DOHH2 (cell line): ENCODE data around the gene E2F3.

Source experiments
- EZH2phosphoT487 ChIP-seq: fragments of 200-600 bp; sonication (generic); IDR thresholded peaks from 2 replicates; pipeline ENCODE4 v1.6.1; 2017; ENCODE audit warnings: borderline replicate concordance, mild to moderate bottlenecking, antibody characterized with exemption, low read length, moderate library complexity, mixed read lengths
- TF ChIP-seq, protein P1 (sequence below): fragments of 200-600 bp; sonication (generic); IDR thresholded peaks from one replicate; pipeline ENCODE4 v1.5.1; 2014; ENCODE audit warnings: antibody characterized with exemption, mild to moderate bottlenecking, low read depth, low read length; ENCODE audit not compliant: poor library complexity, severe bottlenecking

DNA sequence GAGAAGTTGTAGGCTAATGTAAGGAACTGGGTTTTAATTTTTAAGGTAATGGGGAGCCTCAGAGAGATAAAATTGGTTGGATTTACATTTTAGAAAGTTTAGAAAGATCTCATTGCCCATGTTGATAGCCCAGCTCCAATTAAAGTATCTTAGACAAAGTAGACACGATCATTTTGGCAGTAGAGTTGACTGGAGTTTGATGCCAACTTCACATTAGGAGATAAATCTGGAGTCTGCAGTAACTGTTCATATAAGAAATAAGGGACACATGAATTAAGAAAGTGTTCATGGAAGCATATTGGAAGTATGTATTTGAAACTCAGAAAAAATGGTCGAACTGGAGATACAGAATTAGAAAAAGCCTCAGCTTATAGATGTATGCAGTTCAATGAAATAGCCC lies 12.6 kb upstream of the E2F3 start:
- TF ChIP-seq, protein P1, sequence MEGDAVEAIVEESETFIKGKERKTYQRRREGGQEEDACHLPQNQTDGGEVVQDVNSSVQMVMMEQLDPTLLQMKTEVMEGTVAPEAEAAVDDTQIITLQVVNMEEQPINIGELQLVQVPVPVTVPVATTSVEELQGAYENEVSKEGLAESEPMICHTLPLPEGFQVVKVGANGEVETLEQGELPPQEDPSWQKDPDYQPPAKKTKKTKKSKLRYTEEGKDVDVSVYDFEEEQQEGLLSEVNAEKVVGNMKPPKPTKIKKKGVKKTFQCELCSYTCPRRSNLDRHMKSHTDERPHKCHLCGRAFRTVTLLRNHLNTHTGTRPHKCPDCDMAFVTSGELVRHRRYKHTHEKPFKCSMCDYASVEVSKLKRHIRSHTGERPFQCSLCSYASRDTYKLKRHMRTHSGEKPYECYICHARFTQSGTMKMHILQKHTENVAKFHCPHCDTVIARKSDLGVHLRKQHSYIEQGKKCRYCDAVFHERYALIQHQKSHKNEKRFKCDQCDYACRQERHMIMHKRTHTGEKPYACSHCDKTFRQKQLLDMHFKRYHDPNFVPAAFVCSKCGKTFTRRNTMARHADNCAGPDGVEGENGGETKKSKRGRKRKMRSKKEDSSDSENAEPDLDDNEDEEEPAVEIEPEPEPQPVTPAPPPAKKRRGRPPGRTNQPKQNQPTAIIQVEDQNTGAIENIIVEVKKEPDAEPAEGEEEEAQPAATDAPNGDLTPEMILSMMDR, result no peak
- TF ChIP-seq EZH2phosphoT487, result no peak
